HG03442 (cell line): ENCODE data around the gene CCDC85A.

Experiments
- ATAC-seq: cut with Tn5 transposase; IDR thresholded peaks from one replicate; pipeline ENCODE4 v1.9.1; 2021; ENCODE audit warnings: mild to moderate bottlenecking, moderate library complexity; ENCODE audit not compliant: unreplicated experiment

CCDC85A gene

GRCh38 chr2:56292951-56293350 is 109.2 kb downstream of the CCDC85A start:
- no peak for ATAC-seq

GRCh38 chr2:56295666-56296065 is 111.9 kb downstream of the CCDC85A start:
- ATAC-seq = no peak

GRCh38 chr2:56297671-56298070 is 113.9 kb downstream of the CCDC85A start:
- ATAC-seq = no peak

- ATAC-seq = no peak
Measured at GRCh38 chr2:56299171-56299691, 115.4 kb downstream of the CCDC85A start.

- ATAC-seq = no peak
Measured at GRCh38 chr2:56309626-56310170, 125.9 kb downstream of the CCDC85A start.

GRCh38 chr2:56313500-56313921 is 129.7 kb downstream of the CCDC85A start:
- no peak for ATAC-seq

- ATAC-seq = no peak
Measured at GRCh38 chr2:56314371-56314770, 130.6 kb downstream of the CCDC85A start.

GRCh38 chr2:56314796-56315195 is 131.0 kb downstream of the CCDC85A start:
- ATAC-seq = no peak

GRCh38 chr2:56315376-56315775 is 131.6 kb downstream of the CCDC85A start:
- ATAC-seq = no peak

- no peak for ATAC-seq
Measured at GRCh38 chr2:56316011-56316410, 132.2 kb downstream of the CCDC85A start.

- ATAC-seq = no peak
Measured at GRCh38 chr2:56318147-56318546, 134.4 kb downstream of the CCDC85A start.

GRCh38 chr2:56325661-56326345 is 142.0 kb downstream of the CCDC85A start:
- ATAC-seq = no peak

- no peak for ATAC-seq
Measured at GRCh38 chr2:56326346-56326741, 142.6 kb downstream of the CCDC85A start.

- no peak for ATAC-seq
Measured at GRCh38 chr2:56331810-56332209, 148.0 kb downstream of the CCDC85A start.

- ATAC-seq = no peak
Measured at GRCh38 chr2:56333812-56334485, 150.2 kb downstream of the CCDC85A start.

GRCh38 chr2:56334622-56335021 is 150.8 kb downstream of the CCDC85A start:
- no peak for ATAC-seq

GRCh38 chr2:56335101-56335500 is 151.3 kb downstream of the CCDC85A start:
- no peak for ATAC-seq

GRCh38 chr2:56337342-56337741 is 153.6 kb downstream of the CCDC85A start:
- no peak for ATAC-seq

- ATAC-seq = no peak
Measured at GRCh38 chr2:56338232-56338631, 154.4 kb downstream of the CCDC85A start.

- no peak for ATAC-seq
Measured at GRCh38 chr2:56344771-56345170, 161.0 kb downstream of the CCDC85A start.

- ATAC-seq = no peak
Measured at GRCh38 chr2:56347881-56348280, 164.1 kb downstream of the CCDC85A start.
